Measurements from ENCODE around the gene SMIM32.

The SMIM32 gene

GRCh38 chr5:136145030-136145429 lies 47.9 kb downstream of the SMIM32 start:
- FAIRE-seq: no peak

GRCh38 chr5:136143763-136144162 lies 49.2 kb downstream of the SMIM32 start:
- DNase-seq (ENCODE audit: extremely low spot score, insufficient read length, low read depth) (no peak), FAIRE-seq (no peak)

More at GRCh38 chr5:136145030-136145429, 47.9 kb downstream of the SMIM32 start:
- DNase-seq (ENCODE audit: extremely low spot score, insufficient read length, low read depth): no peak

GRCh38 chr5:136143312-136143711 lies 49.6 kb downstream of the SMIM32 start:
- no peak for DNase-seq (ENCODE audit: extremely low spot score, insufficient read length, low read depth)
- no peak for FAIRE-seq

- no peak for DNase-seq (ENCODE audit: extremely low spot score, insufficient read length, low read depth)
- FAIRE-seq: no peak
Measured at GRCh38 chr5:136141561-136141960, 51.4 kb downstream of the SMIM32 start.
